ENCODE data around the gene PRPF4. TPM values are rescaled to one million over a fixed set of nuclear protein-coding genes. Genes with fewer than 3 reads are reported as not detected.
"Not testable (repeated sequence)": the region's sequence is repeated elsewhere in the genome, so short reads cannot be mapped to it uniquely, and the experiment has no call there.

Gene PRPF4
- 18.7 and 21.7 TPM in 2 replicates for total RNA-seq
- 15.4 TPM for polyA plus RNA-seq (2012)

GRCh38 chr9:113275157-113276131 is at the start of gene PRPF4, which contains the start of gene CDC26:
Gene PRPF4 (plus strand): TSS chr9:113275658. CDS start chr9:113275744, 86 bp downstream.
Gene CDC26 (minus strand): TSS chr9:113275572. CDS start chr9:113272507, 3,065 bp downstream.
- DNase-seq (ENCODE audit: low read depth), result peak; percentile 99

- no peak for DNase-seq (ENCODE audit: low read depth)
These were observed 48.0 kb upstream of the PRPF4 start for GRCh38 chr9:113227436-113227835.

- no peak for DNase-seq (ENCODE audit: low read depth)
These were observed 47.3 kb upstream of the PRPF4 start for GRCh38 chr9:113228130-113228665.

GRCh38 chr9:113231701-113232100 is 43.8 kb upstream of the PRPF4 start:
- DNase-seq (ENCODE audit: low read depth), result no peak

- not testable (repeated sequence) for DNase-seq (ENCODE audit: low read depth)
These were observed 39.7 kb upstream of the PRPF4 start for GRCh38 chr9:113235701-113236255.

GRCh38 chr9:113237026-113237425 is 38.4 kb upstream of the PRPF4 start:
- no peak for DNase-seq (ENCODE audit: low read depth)

- DNase-seq (ENCODE audit: low read depth), result no peak
These were observed 37.1 kb upstream of the PRPF4 start for GRCh38 chr9:113238202-113238858.

- no peak for DNase-seq (ENCODE audit: low read depth)
These were observed 36.6 kb upstream of the PRPF4 start for GRCh38 chr9:113238859-113239232.

GRCh38 chr9:113241161-113241560 is 34.3 kb upstream of the PRPF4 start:
- DNase-seq (ENCODE audit: low read depth), result no peak

- no peak for DNase-seq (ENCODE audit: low read depth)
These were observed 30.9 kb upstream of the PRPF4 start for GRCh38 chr9:113244556-113244955.

- no peak for DNase-seq (ENCODE audit: low read depth)
These were observed 29.6 kb upstream of the PRPF4 start for GRCh38 chr9:113245894-113246293.

GRCh38 chr9:113246928-113247327 is 28.5 kb upstream of the PRPF4 start:
- DNase-seq (ENCODE audit: low read depth), result no peak

- no peak for DNase-seq (ENCODE audit: low read depth)
These were observed 27.8 kb upstream of the PRPF4 start for GRCh38 chr9:113247640-113248039.

GRCh38 chr9:113249661-113250060 is 25.8 kb upstream of the PRPF4 start:
- not testable (repeated sequence) for DNase-seq (ENCODE audit: low read depth)

GRCh38 chr9:113250807-113251206 is 24.7 kb upstream of the PRPF4 start:
- DNase-seq (ENCODE audit: low read depth), result no peak

GRCh38 chr9:113254991-113255390 is 20.5 kb upstream of the PRPF4 start:
- DNase-seq (ENCODE audit: low read depth), result no peak

- DNase-seq (ENCODE audit: low read depth), result no peak
These were observed 20.0 kb upstream of the PRPF4 start for GRCh38 chr9:113255438-113255837.

GRCh38 chr9:113257863-113258262 is 17.6 kb upstream of the PRPF4 start:
- no peak for DNase-seq (ENCODE audit: low read depth)

GRCh38 chr9:113258282-113258681 is 17.2 kb upstream of the PRPF4 start:
- no peak for DNase-seq (ENCODE audit: low read depth)

GRCh38 chr9:113261917-113262671 is 13.4 kb upstream of the PRPF4 start:
- DNase-seq (ENCODE audit: low read depth), result no peak

GRCh38 chr9:113266174-113266573 is 9.3 kb upstream of the PRPF4 start:
- no peak for DNase-seq (ENCODE audit: low read depth)

All from myocyte (in vitro differentiated cells).